H1 (cell line): ENCODE measurements around the gene RAB31.

Experiments used
- ASH2L ChIP-seq: fragments of 200-600, 300-600 bp; sonication (generic); IDR thresholded peaks from one replicate; pipeline ENCODE4 v1.7.1; 2017; ENCODE audit warnings: low read length
- JUN ChIP-seq: IDR thresholded peaks from 2 replicates; pipeline ENCODE4 v1.6.1; 2011; ENCODE audit warnings: low read depth, mild to moderate bottlenecking, improper control_type of control experiment, low read length
- SIX5 ChIP-seq: IDR thresholded peaks from 2 replicates; pipeline ENCODE4 v1.6.1; 2011; ENCODE audit warnings: mild to moderate bottlenecking, low read depth, low read length

DNA sequence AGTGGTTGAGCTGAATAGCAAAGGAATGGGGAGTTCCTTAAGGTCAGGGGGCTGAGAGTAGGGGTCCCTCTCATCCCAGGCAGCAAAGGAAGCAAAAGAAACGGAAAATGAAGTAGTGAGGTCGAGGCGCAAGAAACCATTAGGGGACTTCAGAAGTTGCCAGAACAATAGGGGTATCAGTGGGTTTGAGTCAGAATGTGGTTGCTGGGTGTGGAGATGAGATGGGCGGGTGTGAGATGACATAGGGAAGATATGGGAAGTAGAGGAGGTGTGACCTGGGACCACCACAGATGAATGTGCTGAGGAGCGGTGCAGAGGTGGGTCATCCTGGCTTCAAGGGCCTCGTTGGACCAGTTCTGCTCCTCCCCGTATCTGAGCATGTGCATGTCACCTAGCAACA, 192.6 kb downstream of the RAB31 start:
- TF ChIP-seq JUN = no peak
- no peak for TF ChIP-seq SIX5
- TF ChIP-seq ASH2L = no peak
